ENCODE results near the gene EDC4. TPM values are rescaled to one million over a fixed set of nuclear protein-coding genes. Genes with fewer than 3 reads are reported as not detected.
"Not testable (repeated sequence)": the region's sequence is repeated elsewhere in the genome, so short reads cannot be mapped to it uniquely, and the experiment has no call there.

Gene EDC4
- total RNA-seq, 2 experiments from 2014 or later = 86.6 to 89.6 TPM

DNA sequence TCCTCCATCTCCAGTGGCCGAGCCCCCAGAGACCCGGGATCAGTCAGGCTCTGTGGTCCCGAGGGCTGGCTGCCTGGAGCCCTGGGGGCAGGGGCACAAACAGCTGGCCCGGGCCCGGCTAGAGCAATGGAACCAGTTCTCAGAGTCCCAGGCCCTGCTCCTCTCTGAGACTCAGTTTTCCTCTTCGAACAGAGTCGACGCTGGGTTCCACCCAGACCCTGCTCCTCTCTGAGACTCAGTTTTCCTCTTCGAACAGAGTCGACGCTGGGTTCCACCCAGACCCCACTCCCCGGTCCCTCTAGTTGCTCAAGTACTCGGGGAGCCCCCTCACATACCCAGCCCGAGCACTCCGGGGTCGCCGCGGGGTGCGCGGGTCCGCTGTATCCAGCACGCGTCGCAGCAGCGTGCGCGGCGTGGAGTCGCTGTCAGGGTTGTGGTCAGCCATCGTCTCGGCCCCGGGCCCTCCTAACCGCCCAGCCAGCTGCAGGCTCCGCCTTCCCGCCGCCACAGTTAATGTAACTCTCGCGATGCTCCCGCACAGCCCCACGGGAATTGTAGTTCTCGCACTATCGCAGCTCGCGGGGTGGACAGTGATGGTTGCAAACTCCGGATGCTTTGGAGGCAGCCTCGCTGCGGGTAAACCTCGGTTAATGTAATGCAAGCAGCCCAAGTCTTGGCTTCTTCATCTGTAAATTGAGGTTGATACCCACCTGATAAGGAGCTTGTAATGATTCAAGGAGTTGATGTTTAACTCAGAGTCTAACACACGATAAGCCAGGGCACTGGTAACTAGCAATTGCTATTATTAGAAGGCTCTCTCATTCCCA is 39.2 kb upstream of the EDC4 start:
- ChIA-PET CTCF (ENCODE audit: unreplicated experiment) (interaction anchor here (1.5 kb wide), 1 partner anchor 13 kb away, joined by 5 read pairs; the partner anchor contains the start of gene NUTF2), POLR2A (interaction anchor here (0.6 to 1.4 kb wide), 5 partner anchors 11 to 278 kb away, joined by 3 to 5 read pairs (median 4); partner anchors contain the start of genes CARMIL2 and GFOD2)
- H2AFZ ChIP-seq (ENCODE audit: low read length) = peak overlapping the region; percentile 80
- DNase-seq (ENCODE audit: low spot score) = peak; percentile 96
- H3K4me3 ChIP-seq (ENCODE audit: low read depth, low read length, poor library complexity, severe bottlenecking) = peak overlapping the region; percentile 73
- H3K4me2 ChIP-seq (ENCODE audit: low read length) = peak overlapping the region; percentile 86
- intact Hi-C loops (cut with micrococcal nuclease; ENCODE audit: unreplicated experiment) = no loop called here
- H4K20me1 ChIP-seq (ENCODE audit: insufficient read depth, low read length) = no peaks in the 10 kb centered on the region
- H3K4me1 ChIP-seq (ENCODE audit: insufficient read depth, low read length, poor library complexity, severe bottlenecking) = peaks cover 10% of the 10 kb centered on the region
- H3K79me2 ChIP-seq (ENCODE audit: insufficient read depth, low read depth, low read length) = peaks cover 5% of the 10 kb centered on the region; the same call in 1 of the 2 replicates
- no peaks in the 10 kb centered on the region for H3K9me3 ChIP-seq (ENCODE audit: low read length)
- no TSS peak for BruUV-seq (replicated peaks)
- H3K27ac ChIP-seq (ENCODE audit: low read depth, low read length, poor library complexity, severe bottlenecking) = no peak overlapping the region
- TF ChIP-seq, protein P1, sequence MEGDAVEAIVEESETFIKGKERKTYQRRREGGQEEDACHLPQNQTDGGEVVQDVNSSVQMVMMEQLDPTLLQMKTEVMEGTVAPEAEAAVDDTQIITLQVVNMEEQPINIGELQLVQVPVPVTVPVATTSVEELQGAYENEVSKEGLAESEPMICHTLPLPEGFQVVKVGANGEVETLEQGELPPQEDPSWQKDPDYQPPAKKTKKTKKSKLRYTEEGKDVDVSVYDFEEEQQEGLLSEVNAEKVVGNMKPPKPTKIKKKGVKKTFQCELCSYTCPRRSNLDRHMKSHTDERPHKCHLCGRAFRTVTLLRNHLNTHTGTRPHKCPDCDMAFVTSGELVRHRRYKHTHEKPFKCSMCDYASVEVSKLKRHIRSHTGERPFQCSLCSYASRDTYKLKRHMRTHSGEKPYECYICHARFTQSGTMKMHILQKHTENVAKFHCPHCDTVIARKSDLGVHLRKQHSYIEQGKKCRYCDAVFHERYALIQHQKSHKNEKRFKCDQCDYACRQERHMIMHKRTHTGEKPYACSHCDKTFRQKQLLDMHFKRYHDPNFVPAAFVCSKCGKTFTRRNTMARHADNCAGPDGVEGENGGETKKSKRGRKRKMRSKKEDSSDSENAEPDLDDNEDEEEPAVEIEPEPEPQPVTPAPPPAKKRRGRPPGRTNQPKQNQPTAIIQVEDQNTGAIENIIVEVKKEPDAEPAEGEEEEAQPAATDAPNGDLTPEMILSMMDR (conservative IDR thresholded peaks at IDR 0.05; ENCODE audit: low read length) = no peak
- no peak for TF ChIP-seq EZH2phosphoT487 (IDR thresholded peaks at IDR 0.05; ENCODE audit: borderline replicate concordance, low read depth, low read length)
- H3K36me3 ChIP-seq (ENCODE audit: insufficient read depth, low read length) = peaks cover 15% of the 10 kb centered on the region; the same call in 1 of the 2 replicates
- H3K9me2 ChIP-seq (ENCODE audit: insufficient read depth, low read length) = no peaks in the 10 kb centered on the region

DNA sequence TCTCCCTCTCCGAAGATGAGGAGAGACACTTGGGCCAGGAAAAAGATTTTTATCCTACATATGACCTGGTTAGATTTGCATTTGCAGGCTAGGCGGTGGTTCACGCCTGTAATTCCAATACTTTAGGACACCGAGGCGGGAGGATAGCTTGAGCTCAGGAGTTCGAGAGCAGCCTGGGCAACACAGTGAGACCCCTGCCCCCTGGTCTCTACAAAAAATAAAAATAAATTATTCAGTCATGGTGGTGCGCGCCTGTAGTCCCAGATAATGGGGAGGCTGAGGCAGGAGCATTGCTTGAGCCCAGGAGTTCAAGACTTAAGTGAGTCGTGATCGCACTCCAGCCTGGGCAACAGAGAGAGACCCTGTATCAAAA is 38.6 kb upstream of the EDC4 start:
- BruUV-seq (replicated peaks) = no TSS peak
- no peak for TF ChIP-seq EZH2phosphoT487 (IDR thresholded peaks at IDR 0.05; ENCODE audit: borderline replicate concordance, low read depth, low read length)
- TF ChIP-seq, protein P1 (conservative IDR thresholded peaks at IDR 0.05; ENCODE audit: low read length) = no peak
- H3K27ac ChIP-seq (ENCODE audit: low read depth, low read length, poor library complexity, severe bottlenecking) = no peak overlapping the region
- ChIA-PET CTCF (ENCODE audit: unreplicated experiment) (interaction anchor here (1.5 kb wide), 1 partner anchor 12 kb away, joined by 5 read pairs; the partner anchor contains the start of gene NUTF2), POLR2A (interaction anchor here (0.6 to 1.4 kb wide), 4 partner anchors 10 to 279 kb away, joined by 3 to 5 read pairs (median 4); partner anchors contain the start of gene CARMIL2)
- H3K4me2 ChIP-seq (ENCODE audit: low read length) = peak overlapping the region; percentile 86
- H3K79me2 ChIP-seq (ENCODE audit: insufficient read depth, low read depth, low read length) = peaks cover 5% of the 10 kb centered on the region; the same call in 1 of the 2 replicates
- peaks cover 10% of the 10 kb centered on the region for H3K4me1 ChIP-seq (ENCODE audit: insufficient read depth, low read length, poor library complexity, severe bottlenecking)
- H3K9me3 ChIP-seq (ENCODE audit: low read length) = no peaks in the 10 kb centered on the region
- H4K20me1 ChIP-seq (ENCODE audit: insufficient read depth, low read length) = no peaks in the 10 kb centered on the region
- H3K36me3 ChIP-seq (ENCODE audit: insufficient read depth, low read length) = peaks cover 15% of the 10 kb centered on the region; the same call in 1 of the 2 replicates
- no peaks in the 10 kb centered on the region for H3K9me2 ChIP-seq (ENCODE audit: insufficient read depth, low read length)
- DNase-seq (ENCODE audit: low spot score) = no peak
- intact Hi-C loops (cut with micrococcal nuclease; ENCODE audit: unreplicated experiment) = no loop called here
- H3K4me3 ChIP-seq (ENCODE audit: low read depth, low read length, poor library complexity, severe bottlenecking) = peak overlapping the region; percentile 73
- peak overlapping the region; percentile 80 for H2AFZ ChIP-seq (ENCODE audit: low read length)

- intact Hi-C loops (cut with micrococcal nuclease; ENCODE audit: unreplicated experiment) = not testable (repeated sequence)
- POLR2A ChIA-PET = interaction anchor here (0.6 to 1.2 kb wide), 2 partner anchors 7 to 145 kb away, joined by 3 read pairs; no protein-coding TSS in a partner anchor
Observed at GRCh38 chr16:67837190-67837589, 35.7 kb upstream of the EDC4 start.

More at GRCh38 chr16:67837190-67837589, 35.7 kb upstream of the EDC4 start:
- H3K9me3 ChIP-seq (ENCODE audit: low read length); H3K36me3 ChIP-seq (ENCODE audit: insufficient read depth, low read length); H4K20me1 ChIP-seq (ENCODE audit: insufficient read depth, low read length); H2AFZ ChIP-seq (ENCODE audit: low read length); H3K4me3 ChIP-seq (ENCODE audit: low read depth, low read length, poor library complexity, severe bottlenecking); CTCF ChIA-PET (ENCODE audit: unreplicated experiment); H3K9me2 ChIP-seq (ENCODE audit: insufficient read depth, low read length); DNase-seq (ENCODE audit: low spot score); H3K27ac ChIP-seq (ENCODE audit: low read depth, low read length, poor library complexity, severe bottlenecking); H3K4me2 ChIP-seq (ENCODE audit: low read length); BruUV-seq (replicated peaks); H3K79me2 ChIP-seq (ENCODE audit: insufficient read depth, low read depth, low read length): not testable (repeated sequence)
- peaks cover 17% of the 10 kb centered on the region for H3K4me1 ChIP-seq (ENCODE audit: insufficient read depth, low read length, poor library complexity, severe bottlenecking)

Measured in OCI-LY7 (cell line).